Right renal cortex interstitium (tissue), 3 donors: ENCODE results near the gene ONECUT3. TPM values are rescaled to one million over a fixed set of nuclear protein-coding genes. Genes with fewer than 3 reads are reported as not detected.

ENCODE experiments used
- DNase-seq, 3 donors: peaks; one replicate each; pipeline ENCODE4 v3.0.0-alpha.2; 2013; ENCODE audit warnings: low read depth in 3 of 3, low spot score in 2 of 3
- polyA plus RNA-seq, 3 donors: library from polyadenylated mRNA; unstranded; fragments of 120-200 nt; gene quantifications; one replicate each; pipeline ENCODE4 v1.2.1, GENCODE V29; 2013; ENCODE audit not compliant: insufficient read length in 3 of 3

Gene ONECUT3
- polyA plus RNA-seq, 3 donors, result 0.01 TPM; not detected in 2

GRCh38 chr19:1827566-1828278 lies 74.4 kb downstream of the ONECUT3 start:
- DNase-seq, result no peak

DNA sequence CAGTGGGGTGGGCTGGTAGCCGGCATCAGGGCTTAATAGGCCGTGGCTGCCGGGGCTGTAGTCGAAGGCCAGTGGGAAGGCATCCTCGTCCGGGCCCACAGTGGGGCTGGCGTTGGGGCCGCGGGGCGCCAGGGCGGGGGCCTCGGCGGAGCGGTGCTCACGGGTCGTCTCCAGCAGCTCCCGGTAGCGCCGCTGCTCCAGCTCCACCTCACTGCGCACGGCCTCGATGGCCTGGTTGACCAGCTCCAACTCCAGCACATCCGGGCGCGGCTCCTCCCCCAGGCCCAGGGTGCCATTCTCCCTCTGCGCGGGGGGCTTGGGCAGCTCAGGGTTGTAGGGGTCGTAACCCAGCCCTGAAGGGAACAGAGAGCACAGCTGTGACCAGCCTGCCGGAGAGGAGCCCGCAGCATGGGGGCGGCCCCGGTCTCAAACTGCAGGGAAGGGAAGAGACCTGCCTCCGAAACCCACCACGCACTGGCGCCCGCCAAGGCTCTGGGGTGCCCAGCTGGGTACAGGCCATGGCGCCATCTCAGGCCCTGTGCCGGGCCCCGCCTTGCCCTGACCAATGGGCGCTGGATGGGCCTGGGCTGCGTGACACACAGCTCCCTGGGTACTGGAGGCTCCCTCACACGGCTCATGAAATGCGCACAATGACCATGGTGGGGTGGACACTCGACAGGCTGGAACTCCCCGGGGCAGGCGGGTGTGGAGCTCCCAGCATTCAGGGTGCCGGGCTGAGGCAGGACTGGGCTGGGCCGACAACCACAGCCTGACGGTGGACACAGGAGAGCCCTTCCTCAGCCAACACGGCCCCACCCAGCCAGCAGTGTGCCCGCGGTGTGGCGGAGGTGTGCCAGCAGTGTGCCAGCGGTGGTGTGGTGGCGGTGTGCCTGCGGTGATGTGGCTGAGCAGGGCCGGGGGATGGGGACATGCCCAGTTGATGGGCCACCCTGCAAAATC lies 75.3 kb downstream of the ONECUT3 start:
- DNase-seq, result no peak

DNA sequence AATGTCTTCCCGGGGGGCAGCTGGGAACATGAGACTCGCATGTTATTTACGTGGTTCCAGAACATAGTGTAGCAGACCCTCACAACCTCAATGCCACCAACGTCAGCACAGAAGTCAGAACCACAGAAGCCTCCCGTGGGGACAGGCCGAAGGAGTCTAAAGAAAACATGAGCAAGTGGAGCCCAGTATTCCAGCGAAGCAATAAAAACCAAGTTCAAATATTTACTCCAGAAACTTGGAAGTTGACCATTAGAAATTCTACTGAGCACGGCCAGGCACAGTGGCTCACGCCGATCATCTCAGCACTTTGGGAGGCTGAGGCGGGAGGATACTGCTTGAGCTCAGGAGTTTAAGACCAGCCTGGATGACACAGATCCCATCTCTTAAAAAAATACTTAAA lies 76.7 kb downstream of the ONECUT3 start:
- DNase-seq, result no peak

DNA sequence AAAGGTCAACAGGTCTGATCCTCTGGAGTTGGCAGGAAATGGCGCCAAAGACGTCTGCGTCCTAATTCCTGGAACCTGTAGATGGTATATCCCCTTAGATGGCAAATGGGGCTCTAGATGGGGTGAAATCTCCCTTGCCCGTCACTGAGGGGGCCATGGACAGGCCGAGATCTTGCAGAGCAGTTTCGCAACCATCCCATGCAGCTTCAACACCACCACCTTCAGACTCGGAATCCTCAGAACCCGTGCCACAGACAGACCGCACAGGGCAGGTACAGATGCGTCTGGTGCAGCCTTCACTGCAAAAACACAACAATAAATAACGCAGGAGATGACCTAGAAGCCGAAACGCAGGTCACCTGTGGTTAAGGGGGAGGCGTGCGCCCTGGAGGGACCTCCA lies 77.3 kb downstream of the ONECUT3 start:
- no peak for DNase-seq

Other genes starting within 250 kb of the ONECUT3 start
- under 1 TPM; 0.52 to 0.61 (median 0.54) TPM for gene ADAMTSL5, start 240.5 kb upstream of the ONECUT3 start, polyA plus RNA-seq
- gene PLK5, start 229.4 kb upstream of the ONECUT3 start, polyA plus RNA-seq, result under 1 TPM; 0.07 to 0.16 (median 0.11) TPM
- gene MEX3D, start 185.2 kb upstream of the ONECUT3 start, polyA plus RNA-seq, result 10 to 100 TPM; 16.7 to 20.2 (median 18.0) TPM
- 10 to 100 TPM; 38.1 to 45.5 (median 40.2) TPM for gene MBD3, start 160.6 kb upstream of the ONECUT3 start, polyA plus RNA-seq
- 100 to 1,000 TPM in 1 of 3 donors, 10 to 100 TPM in 2; 81.1 to 117 (median 92.1) TPM for gene UQCR11, start 148.0 kb upstream of the ONECUT3 start, polyA plus RNA-seq
- gene TCF3, start 100.9 kb upstream of the ONECUT3 start, polyA plus RNA-seq, result 10 to 100 TPM; 81.6 to 91.5 (median 87.9) TPM
- under 1 TPM; 0.45 to 0.65 (median 0.62) TPM for gene ATP8B3, start 58.8 kb downstream of the ONECUT3 start, polyA plus RNA-seq
- 10 to 100 TPM; 17.5 to 25.2 (median 23.4) TPM for gene REXO1, start 95.0 kb downstream of the ONECUT3 start, polyA plus RNA-seq
- gene KLF16, start 110.1 kb downstream of the ONECUT3 start, polyA plus RNA-seq, result 1 to 10 TPM; 5.5 to 6.0 (median 5.7) TPM
- 10 to 100 TPM; 33.3 to 37.7 (median 34.9) TPM for gene ABHD17A, start 132.0 kb downstream of the ONECUT3 start, polyA plus RNA-seq
- 1 to 10 TPM; 1.3 to 2.5 (median 1.5) TPM for gene ADAT3, start 151.9 kb downstream of the ONECUT3 start, polyA plus RNA-seq
- 10 to 100 TPM; 46.8 to 57.7 (median 48.1) TPM for gene SCAMP4, start 151.9 kb downstream of the ONECUT3 start, polyA plus RNA-seq
- 10 to 100 TPM; 46.7 to 53.9 (median 51.6) TPM for gene CSNK1G2, start 187.7 kb downstream of the ONECUT3 start, polyA plus RNA-seq